ENCODE data around the gene NPDC1. TPM values are rescaled to one million over a fixed set of nuclear protein-coding genes. Genes with fewer than 3 reads are reported as not detected.

The NPDC1 gene
- total and polyA plus RNA-seq, 2 donors (not counting 1 experiment from before 2014, with no cell fraction given), result 0.17 to 0.19 TPM

GRCh38 chr9:137067860-137068538 lies 22.0 kb upstream of the NPDC1 start:
- Histone ChIP-seq H3K27ac (ENCODE audit: low read length in 2 of 2) (no peak overlapping the region), H3K27me3 (replicated peaks in 1 of 4; ENCODE audit: control extremely low read depth in 1 of 4, control insufficient read depth in 3 of 4, insufficient read depth in 4 of 4, low read length in 3 of 4) (peaks cover 0 to 15% (median 1%) of the 10 kb centered on the region in 4 experiments), H2AFZ (ENCODE audit: insufficient read depth, low read depth, low read length, poor library complexity, severe bottlenecking) (no peak overlapping the region), H3K4me2 (replicated peaks; ENCODE audit: low read depth, low read length, poor library complexity, severe bottlenecking) (peak overlapping the region; percentile 18), H3K4me3 (ENCODE audit: control extremely low read depth in 1 of 5, extremely low read depth in 1 of 5, insufficient read depth in 1 of 5, low read depth in 2 of 5, low read length in 4 of 5) (no peak overlapping the region), H4K20me1 (ENCODE audit: control insufficient read depth, insufficient read depth, low read length, poor library complexity, severe bottlenecking) (peaks cover 8% of the 10 kb centered on the region), H3K79me2 (ENCODE audit: control insufficient read depth, insufficient read depth, low read length) (no peaks in the 10 kb centered on the region), H3K36me3 (replicated peaks in 1 of 2; ENCODE audit: control extremely low read depth in 1 of 2, control insufficient read depth in 1 of 2, extremely low read depth in 1 of 2, insufficient read depth in 2 of 2, low read length in 1 of 2) (no peaks in the 10 kb centered on the region), H3K9me3 (ENCODE audit: control extremely low read depth in 1 of 3, control insufficient read depth in 2 of 3, insufficient read depth in 1 of 3, low read length in 2 of 3) (peaks cover 0 to 7% (median 0%) of the 10 kb centered on the region in 3 donors), H3K4me1 (ENCODE audit: control insufficient read depth in 2 of 2, insufficient read depth in 2 of 2, low read length in 2 of 2) (peaks cover 15 to 35% of the 10 kb centered on the region in 2 donors), H3K9ac (ENCODE audit: low read length) (no peak overlapping the region)
- intact Hi-C loops (cut with micrococcal nuclease), result loop anchor here (1.0 kb wide), 1 partner anchor 22 kb away; the partner anchor contains the start of gene NPDC1
- TF ChIP-seq EZH2 (IDR thresholded peaks at IDR 0.05; ENCODE audit: borderline replicate concordance, insufficient read depth, low read depth, low read length, poor library complexity, severe bottlenecking), result no peak
- TF ChIP-seq CTCF (IDR thresholded peaks at IDR 0.05), result peak; percentile 78
- ATAC-seq (ENCODE audit: low read depth) (peak; percentile 64), DNase-seq (peak; percentile 92)
- Mint-ChIP-seq H3K4me3 (peak overlapping the region; percentile 57), H3K27ac (peak overlapping the region; percentile 78), H3K4me1 (peaks cover 19% of the 10 kb centered on the region), H3K27me3 (peaks cover 6% of the 10 kb centered on the region), H3K9me3 (ENCODE audit: insufficient read depth) (no peaks in the 10 kb centered on the region)
- POLR2A ChIA-PET, result interaction anchor here (0.6 to 1.6 kb wide), 6 partner anchors 9 to 169 kb away, joined by 3 to 7 read pairs (median 4); partner anchors contain the start of genes MAN1B1, PAXX and UAP1L1
- 87% methylated on average over 8 of the region's 12 CpGs for WGBS (ENCODE audit: insufficient coverage)
- CTCF ChIA-PET, result interaction anchor here (0.6 to 6.7 kb wide), 24 partner anchors 9 to 741 kb away, joined by 3 to 61 read pairs (median 5); partner anchors contain the start of genes ABCA2, MAN1B1, NPDC1 and TMEM141

All from B cell (primary cell).